ENCODE results near the gene SLC25A21.
"Not testable (repeated sequence)": the region's sequence is repeated elsewhere in the genome, so short reads cannot be mapped to it uniquely, and the experiment has no call there.

DNA sequence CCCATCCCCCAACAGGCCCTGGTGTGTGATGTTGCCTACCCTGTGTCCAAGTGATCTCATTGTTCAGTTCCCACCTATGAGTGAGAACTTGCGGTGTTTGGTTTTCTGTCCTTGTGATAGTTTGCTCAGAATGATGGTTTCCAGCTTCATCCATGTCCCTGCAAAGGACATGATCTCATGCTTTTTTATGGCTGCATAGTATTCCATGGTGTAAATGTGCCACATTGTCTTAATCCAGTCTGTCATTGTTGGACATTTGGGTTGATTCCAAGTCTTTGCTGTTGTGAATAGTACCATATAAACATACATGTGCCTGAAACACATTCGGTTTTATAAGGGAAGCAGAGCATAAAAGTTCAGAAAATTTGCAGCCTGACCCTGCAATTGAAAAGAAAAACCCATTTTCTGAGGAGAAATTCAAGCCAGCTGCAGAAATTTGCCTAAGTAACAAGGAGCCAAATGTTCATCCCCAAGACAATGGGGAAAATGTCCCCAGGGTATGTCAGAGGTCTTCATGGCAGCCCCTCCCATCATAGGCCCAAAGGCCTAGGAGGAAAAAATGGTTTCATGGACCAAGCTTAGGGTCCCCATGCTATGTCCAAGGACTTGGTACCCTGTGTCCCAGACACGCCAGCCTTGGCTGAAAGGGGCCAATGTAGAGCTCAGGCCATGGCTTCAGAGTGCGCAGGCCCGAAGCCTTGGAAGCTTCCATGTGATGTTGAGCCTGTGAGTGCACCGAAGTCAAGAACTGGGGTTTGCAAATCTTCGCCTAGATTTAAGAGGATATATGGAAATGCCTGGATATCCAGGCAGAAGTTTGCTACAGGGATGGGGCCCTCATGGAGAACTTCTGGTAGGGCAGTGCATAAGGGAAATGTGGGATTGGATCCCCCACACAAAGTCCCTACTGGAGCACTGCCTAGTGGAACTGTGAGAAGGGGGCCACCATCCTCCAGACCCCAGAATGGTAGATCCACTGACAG is 33.5 kb upstream of the SLC25A21 start:
- TF ChIP-seq POLR2AphosphoS5, POLR2A, CTCF (IDR thresholded peaks at IDR 0.05): not testable (repeated sequence)

Measured in stomach (tissue), 4 donors.